ENCODE results near the gene HIGD1C. TPM values are rescaled to one million over a fixed set of nuclear protein-coding genes. Genes with fewer than 3 reads are reported as not detected.
"Not testable (repeated sequence)": the region's sequence is repeated elsewhere in the genome, so short reads cannot be mapped to it uniquely, and the experiment has no call there.

The HIGD1C gene
- polyA plus RNA-seq, 3 donors = not detected

DNA sequence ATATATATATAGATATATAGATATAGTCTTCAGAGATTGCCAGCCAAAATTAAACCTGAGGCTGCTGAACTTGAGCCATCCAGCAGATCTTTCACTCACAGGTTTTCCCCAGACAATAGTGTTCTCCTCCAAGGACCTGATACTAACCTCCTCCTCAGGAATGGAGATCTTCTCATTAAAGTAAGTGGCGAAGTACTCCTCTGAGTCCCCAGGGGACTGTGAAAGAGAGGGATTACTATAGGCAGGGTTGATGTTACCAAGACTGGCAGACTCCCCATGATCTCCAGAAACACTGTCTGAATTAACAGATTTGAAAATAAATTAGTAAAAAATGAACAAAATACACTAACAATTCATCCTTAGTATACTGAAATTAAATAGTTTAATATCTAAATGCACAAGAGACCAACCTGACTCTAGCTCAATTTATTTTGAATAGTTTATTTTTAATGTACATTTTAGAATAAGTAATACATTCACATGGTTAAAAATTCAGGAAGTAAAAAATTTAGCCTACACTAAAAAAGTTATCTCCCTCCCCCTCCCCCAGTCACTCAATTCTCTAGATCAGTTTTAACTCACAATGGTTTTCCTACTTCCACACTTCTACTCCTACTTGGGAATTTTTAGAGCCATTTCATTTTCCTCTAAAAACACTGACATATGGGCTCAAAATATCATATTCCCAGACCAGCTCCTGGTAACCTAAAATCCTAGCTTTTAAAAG lies 56.1 kb downstream of the HIGD1C start:
- DNase-seq (ENCODE audit: extremely low read depth in 1 of 11, low read depth in 9 of 11, low spot score in 4 of 11) = no peak

DNA sequence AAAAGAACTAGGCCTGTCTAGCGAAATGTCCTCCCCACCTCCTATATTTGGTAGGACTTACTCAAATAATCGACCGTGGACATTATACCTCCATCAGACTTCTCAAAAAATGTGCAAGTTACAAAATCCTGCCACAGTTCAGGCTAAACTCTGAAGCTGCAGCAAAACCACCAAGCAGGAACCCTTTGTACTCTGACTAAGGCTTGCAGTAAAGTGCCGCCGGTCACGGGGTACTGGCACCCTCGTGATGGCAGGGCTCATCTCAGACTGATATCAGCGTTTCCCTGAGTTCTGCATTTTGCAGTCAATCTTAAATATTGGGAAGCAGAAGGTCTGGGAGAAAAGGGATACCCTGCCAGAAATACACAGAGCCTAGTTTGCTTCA lies 56.7 kb downstream of the HIGD1C start:
- DNase-seq (ENCODE audit: extremely low read depth in 1 of 11, low read depth in 9 of 11, low spot score in 4 of 11) = no peak

DNA sequence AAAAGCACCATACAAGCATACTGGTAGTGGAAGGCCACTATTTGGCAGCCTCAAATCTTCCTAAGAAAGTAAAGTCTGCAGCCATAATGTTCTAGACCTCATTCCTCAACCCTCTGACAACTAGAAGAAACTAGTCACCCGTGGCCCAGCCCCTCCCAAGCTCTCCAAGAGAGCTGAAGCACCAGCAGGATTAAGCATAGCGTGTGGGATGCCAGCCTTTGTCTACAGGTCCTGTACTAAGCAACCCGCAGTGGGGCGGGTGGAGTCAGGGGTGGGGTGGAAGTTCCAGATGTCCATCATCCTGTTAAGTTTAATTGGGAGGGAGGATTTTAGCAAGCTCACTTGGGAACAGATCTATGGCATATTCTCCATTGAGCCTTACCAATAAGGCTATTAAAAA lies 59.6 kb downstream of the HIGD1C start:
- DNase-seq (ENCODE audit: extremely low read depth in 1 of 11, low read depth in 9 of 11, low spot score in 4 of 11) = no peak

- DNase-seq (ENCODE audit: extremely low read depth in 1 of 11, low read depth in 9 of 11, low spot score in 4 of 11) = no peak
Measured at GRCh38 chr12:51012570-51013236, 60.4 kb downstream of the HIGD1C start.

- no peak for DNase-seq (ENCODE audit: extremely low read depth in 1 of 11, low read depth in 9 of 11, low spot score in 4 of 11)
Measured at GRCh38 chr12:51013441-51013840, 61.1 kb downstream of the HIGD1C start.

DNA sequence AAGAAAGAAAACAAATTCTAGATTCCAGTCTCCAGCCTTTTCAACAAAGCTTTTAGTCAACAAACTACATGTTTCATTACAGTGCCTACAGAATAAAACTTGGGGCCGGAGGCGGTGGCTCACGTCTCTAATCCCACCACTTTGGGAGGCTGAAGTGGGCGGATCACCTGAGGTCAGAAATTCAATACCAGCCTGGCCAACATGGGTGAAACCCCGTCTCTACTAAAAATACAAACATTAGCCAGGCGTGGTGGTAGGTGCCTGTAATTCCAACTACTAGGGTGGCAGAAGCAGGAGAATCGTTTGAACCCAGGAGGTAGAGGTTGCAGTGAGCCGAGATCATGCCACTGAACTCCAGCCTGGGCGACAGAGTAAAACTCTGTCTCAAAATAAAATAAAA lies 62.1 kb downstream of the HIGD1C start:
- not testable (repeated sequence) for DNase-seq (ENCODE audit: extremely low read depth in 1 of 11, low read depth in 9 of 11, low spot score in 4 of 11)

DNA sequence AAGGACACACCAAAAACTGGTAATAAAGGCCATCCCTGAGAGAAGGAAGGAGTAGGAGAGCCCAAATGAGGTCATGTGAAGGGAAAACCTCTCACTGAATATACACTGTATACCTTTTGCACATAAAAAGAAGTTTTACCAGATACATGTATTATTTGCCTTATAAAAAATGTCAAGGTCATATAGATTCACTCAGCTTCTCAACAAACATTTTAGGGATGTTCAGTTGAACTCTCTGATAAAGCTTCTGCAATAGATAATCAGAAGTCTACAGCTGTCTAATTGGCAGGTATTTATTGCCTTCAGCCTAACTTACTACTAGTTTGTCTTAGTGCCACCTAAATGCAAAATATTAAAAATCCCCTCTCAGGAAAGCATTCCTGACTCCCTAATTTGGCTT lies 65.1 kb downstream of the HIGD1C start:
- DNase-seq (ENCODE audit: extremely low read depth in 1 of 11, low read depth in 9 of 11, low spot score in 4 of 11) = no peak

- no peak for DNase-seq (ENCODE audit: extremely low read depth in 1 of 11, low read depth in 9 of 11, low spot score in 4 of 11)
Measured at GRCh38 chr12:51018956-51019355, 66.6 kb downstream of the HIGD1C start.

- no peak for DNase-seq (ENCODE audit: extremely low read depth in 1 of 11, low read depth in 9 of 11, low spot score in 4 of 11)
Measured at GRCh38 chr12:51019927-51020326, 67.6 kb downstream of the HIGD1C start.

Other genes with a start within 250 kb of the HIGD1C start
- 10 to 100 TPM; 43.7 to 47.5 (median 43.9) TPM for gene ATF1, start 188.4 kb upstream of the HIGD1C start, polyA plus RNA-seq (ENCODE audit: insufficient read length in 3 of 3)
- under 1 TPM in 2 of 3 donors, not detected in 1; 0.09 to 0.12 TPM for gene TMPRSS12, start 109.6 kb upstream of the HIGD1C start, polyA plus RNA-seq (ENCODE audit: insufficient read length in 3 of 3)
- 10 to 100 TPM; 46.5 to 75.7 (median 59.2) TPM for gene SLC11A2, start 73.8 kb downstream of the HIGD1C start, polyA plus RNA-seq (ENCODE audit: insufficient read length in 3 of 3)
- gene LETMD1, start 95.8 kb downstream of the HIGD1C start, polyA plus RNA-seq (ENCODE audit: insufficient read length in 3 of 3) = 100 to 1,000 TPM in 2 of 3 donors, 10 to 100 TPM in 1; 86.9 to 151 (median 130) TPM
- gene CSRNP2, start 131.1 kb downstream of the HIGD1C start, polyA plus RNA-seq (ENCODE audit: insufficient read length in 3 of 3) = 10 to 100 TPM; 35.7 to 37.8 (median 36.2) TPM
- gene TFCP2, start 220.6 kb downstream of the HIGD1C start, polyA plus RNA-seq (ENCODE audit: insufficient read length in 3 of 3) = 10 to 100 TPM; 53.0 to 55.1 (median 54.1) TPM